DND-41 (cell line): Measurements from ENCODE around the gene DRD3.

Source experiments
- EZH2 ChIP-seq: IDR thresholded peaks from 3 replicates; pipeline ENCODE4 v1.6.1; 2012; ENCODE audit warnings: borderline replicate concordance, low read depth, mild to moderate bottlenecking, moderate library complexity, low read length, inconsistent platforms; ENCODE audit not compliant: severe bottlenecking
- TF ChIP-seq, protein P1 (sequence below): IDR thresholded peaks from 2 replicates; pipeline ENCODE4 v1.5.1; 2012; ENCODE audit warnings: borderline replicate concordance, low read length, moderate library complexity, mild to moderate bottlenecking; ENCODE audit not compliant: poor library complexity, severe bottlenecking; ENCODE audit errors: extremely low read depth

DNA sequence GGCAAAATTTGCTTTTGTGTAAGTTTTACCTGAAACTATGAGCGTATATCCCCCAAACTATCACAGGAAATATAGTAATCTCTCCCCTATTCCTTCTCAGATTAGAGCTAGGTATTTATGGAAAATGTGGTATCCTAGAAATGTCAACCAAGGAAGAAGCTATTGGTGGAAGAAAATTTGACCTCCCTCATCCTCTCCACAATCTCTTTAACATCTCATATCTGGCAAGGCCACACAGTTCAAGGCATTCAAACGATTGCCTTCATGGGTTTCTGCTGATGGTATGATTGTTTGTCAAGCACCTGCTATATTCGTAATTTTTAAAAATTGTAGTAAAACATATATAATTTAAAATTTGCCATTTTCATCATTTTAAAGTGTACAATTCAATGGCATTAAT is 27.5 kb upstream of the DRD3 start:
- TF ChIP-seq EZH2 = no peak
- TF ChIP-seq, protein P1, sequence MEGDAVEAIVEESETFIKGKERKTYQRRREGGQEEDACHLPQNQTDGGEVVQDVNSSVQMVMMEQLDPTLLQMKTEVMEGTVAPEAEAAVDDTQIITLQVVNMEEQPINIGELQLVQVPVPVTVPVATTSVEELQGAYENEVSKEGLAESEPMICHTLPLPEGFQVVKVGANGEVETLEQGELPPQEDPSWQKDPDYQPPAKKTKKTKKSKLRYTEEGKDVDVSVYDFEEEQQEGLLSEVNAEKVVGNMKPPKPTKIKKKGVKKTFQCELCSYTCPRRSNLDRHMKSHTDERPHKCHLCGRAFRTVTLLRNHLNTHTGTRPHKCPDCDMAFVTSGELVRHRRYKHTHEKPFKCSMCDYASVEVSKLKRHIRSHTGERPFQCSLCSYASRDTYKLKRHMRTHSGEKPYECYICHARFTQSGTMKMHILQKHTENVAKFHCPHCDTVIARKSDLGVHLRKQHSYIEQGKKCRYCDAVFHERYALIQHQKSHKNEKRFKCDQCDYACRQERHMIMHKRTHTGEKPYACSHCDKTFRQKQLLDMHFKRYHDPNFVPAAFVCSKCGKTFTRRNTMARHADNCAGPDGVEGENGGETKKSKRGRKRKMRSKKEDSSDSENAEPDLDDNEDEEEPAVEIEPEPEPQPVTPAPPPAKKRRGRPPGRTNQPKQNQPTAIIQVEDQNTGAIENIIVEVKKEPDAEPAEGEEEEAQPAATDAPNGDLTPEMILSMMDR = no peak
